K562 (cell line): ENCODE data around the gene ATP5PB. TPM values are rescaled to one million over a fixed set of nuclear protein-coding genes. Genes with fewer than 3 reads are reported as not detected.

Source experiments
- ARID2 ChIP-seq: fragments of 450-650 bp; IDR thresholded peaks from 2 replicates; pipeline ENCODE4 v1.6.1; 2017; ENCODE audit warnings: antibody characterized with exemption, mild to moderate bottlenecking
- CBX2 ChIP-seq: fragments of 200-600 bp; sonication (generic); IDR thresholded peaks from one replicate; pipeline ENCODE4 v1.6.1; 2012; ENCODE audit warnings: mild to moderate bottlenecking, low read length, inconsistent platforms; ENCODE audit not compliant: insufficient read depth, poor library complexity, severe bottlenecking
- CSDE1 ChIP-seq, 2 experiments: fragments of 450-650 bp; IDR thresholded peaks; 2 replicates each; pipeline ENCODE4 v1.6.1; 2016; ENCODE audit warnings: mild to moderate bottlenecking in 1 of 2
- CTBP1 ChIP-seq: fragments of 450-650 bp; IDR thresholded peaks from 2 replicates; pipeline ENCODE4 v1.6.1; 2016; ENCODE audit warnings: borderline replicate concordance
- DMBX1 ChIP-seq: fragments of 250-450 bp; sonication (Bioruptor Pico); IDR thresholded peaks from 2 replicates; pipeline ENCODE4 v1.8.0; 2022; ENCODE audit warnings: inconsistent platforms, mild to moderate bottlenecking, moderate library complexity, borderline replicate concordance
- ELF2 ChIP-seq: fragments of 250-450 bp; sonication (Bioruptor Pico); IDR thresholded peaks from 2 replicates; pipeline ENCODE4 v1.5.0; 2021; ENCODE audit warnings: mild to moderate bottlenecking
- FOSL1 ChIP-seq: fragments of 200-800 bp; sonication (Bioruptor generic); conservative IDR thresholded peaks from 2 replicates; pipeline ENCODE4 v1.6.1; 2016; ENCODE audit warnings: missing genetic modification characterization, missing compliant biosample characterization
- GTF2F1 ChIP-seq: IDR thresholded peaks from 2 replicates; pipeline ENCODE4 v1.6.1; 2011; ENCODE audit warnings: low read depth, low read length, improper control_type of control experiment
- HNRNPUL1 ChIP-seq: fragments of 200-400 bp; formaldehyde crosslinking; IDR thresholded peaks from 2 replicates; pipeline ENCODE4 v1.6.1; 2017; ENCODE audit warnings: low read length
- JUN ChIP-seq, 2 experiments: sonication (generic) in 1 of 2; formaldehyde crosslinking in 1 of 2; IDR thresholded peaks; 2 replicates each; pipeline versions ENCODE4 v1.6.1 to v1.8.0; 2012 to 2022; ENCODE audit warnings: borderline replicate concordance in 2 of 2, mild to moderate bottlenecking in 2 of 2, improper control_type of control experiment in 1 of 2, low read depth in 1 of 2, low read length in 1 of 2, missing genetic modification reagents in 1 of 2
- JUNB ChIP-seq: fragments of 450-650 bp; formaldehyde crosslinking; conservative IDR thresholded peaks from 2 replicates; pipeline ENCODE4 v1.4.0; 2020; ENCODE audit warnings: mild to moderate bottlenecking
- NFE2 ChIP-seq: IDR thresholded peaks from 2 replicates; pipeline ENCODE4 v1.6.1; 2014; ENCODE audit warnings: antibody characterized with exemption, low read depth
- NFIX ChIP-seq: fragments of 250-450 bp; sonication (Bioruptor Pico); IDR thresholded peaks from 2 replicates; pipeline ENCODE4 v1.4.0; 2020; ENCODE audit warnings: low read depth, mild to moderate bottlenecking, moderate library complexity
- SMAD4 ChIP-seq: fragments of 250-450 bp; sonication (Bioruptor Pico); conservative IDR thresholded peaks from 2 replicates; pipeline ENCODE4 v1.8.0; 2021; ENCODE audit warnings: inconsistent platforms, mild to moderate bottlenecking, moderate library complexity
- SRF ChIP-seq, 2 experiments: fragments of 250-450, 450-650 bp in 1 of 2; sonication (Bioruptor Pico) in 1 of 2; sonication (generic) in 1 of 2; formaldehyde crosslinking; IDR thresholded peaks; 2 replicates each; pipeline versions ENCODE4 v1.5.0 to v1.5.1; 2020 to 2022; ENCODE audit warnings: mild to moderate bottlenecking in 1 of 2, missing genetic modification reagents in 1 of 2
- TCF3 ChIP-seq: sonication (generic); formaldehyde crosslinking; IDR thresholded peaks from 2 replicates; pipeline ENCODE4 v1.4.0; 2020; ENCODE audit warnings: mild to moderate bottlenecking, missing genetic modification reagents
- ZNF184 ChIP-seq: sonication (generic); formaldehyde crosslinking; IDR thresholded peaks from 2 replicates; pipeline ENCODE4 v1.5.0; 2020; ENCODE audit warnings: missing genetic modification reagents
- polyA plus RNA-seq, 8 experiments: library from polyadenylated mRNA; depleted of rRNA in 4 of 8; stranded (reverse) in 5 of 8; unstranded in 3 of 8; fragments of >200 nt; fragmentation: Nextera tagmentation in 2 of 8; fragmentation: Illumina TruSeq in 1 of 8; extraction: Ambion mirVana in 2 of 8; extraction: Trizol in 1 of 8; gene quantifications; 2 replicates each; pipeline versions ENCODE4 v1.2.1 to v1.2.3, GENCODE V29; 2011 to 2014; ENCODE audit warnings: inconsistent platforms in 1 of 8, missing spikeins in 1 of 8
- total RNA-seq, 7 experiments: library from RNA; depleted of rRNA in 6 of 7; stranded (reverse); fragments of >200 nt in 6 of 7; fragmentation: Illumina TruSeq in 2 of 7; extraction: Trizol in 2 of 7; gene quantifications; 2 replicates each; pipeline versions ENCODE4 v1.2.1 to v1.2.3, GENCODE V29; 2011 to 2021; ENCODE audit warnings: low replicate concordance in 1 of 7
- TF ChIP-seq, protein P1 (sequence below): IDR thresholded peaks from 2 replicates; pipeline ENCODE4 v1.6.1; 2012; ENCODE audit warnings: low read depth, low read length, improper control_type of control experiment, borderline replicate concordance
- TF ChIP-seq, protein P2 (sequence below): sonication (generic); formaldehyde crosslinking; IDR thresholded peaks from 2 replicates; pipeline ENCODE4 v1.8.1; 2023; ENCODE audit warnings: mild to moderate bottlenecking, missing genetic modification reagents
- TF ChIP-seq, protein P3 (sequence below): fragments of 250-450 bp; sonication (Bioruptor Pico); IDR thresholded peaks from 2 replicates; pipeline ENCODE4 v1.8.0; 2021; ENCODE audit warnings: borderline replicate concordance, mild to moderate bottlenecking, moderate library complexity; ENCODE audit not compliant: poor library complexity, severe bottlenecking
- TF ChIP-seq, protein P4 (sequence below): fragments of 450-650 bp; IDR thresholded peaks from 2 replicates; pipeline ENCODE4 v1.6.1; 2016; ENCODE audit warnings: low read depth, mild to moderate bottlenecking, moderate library complexity

Gene ATP5PB
- total and polyA plus RNA-seq, 9 of the 15 experiments (the other 6 are each of a cell fraction or from before 2014, with no cell fraction given), result 651 to 2,735 (median 1,061) TPM

DNA sequence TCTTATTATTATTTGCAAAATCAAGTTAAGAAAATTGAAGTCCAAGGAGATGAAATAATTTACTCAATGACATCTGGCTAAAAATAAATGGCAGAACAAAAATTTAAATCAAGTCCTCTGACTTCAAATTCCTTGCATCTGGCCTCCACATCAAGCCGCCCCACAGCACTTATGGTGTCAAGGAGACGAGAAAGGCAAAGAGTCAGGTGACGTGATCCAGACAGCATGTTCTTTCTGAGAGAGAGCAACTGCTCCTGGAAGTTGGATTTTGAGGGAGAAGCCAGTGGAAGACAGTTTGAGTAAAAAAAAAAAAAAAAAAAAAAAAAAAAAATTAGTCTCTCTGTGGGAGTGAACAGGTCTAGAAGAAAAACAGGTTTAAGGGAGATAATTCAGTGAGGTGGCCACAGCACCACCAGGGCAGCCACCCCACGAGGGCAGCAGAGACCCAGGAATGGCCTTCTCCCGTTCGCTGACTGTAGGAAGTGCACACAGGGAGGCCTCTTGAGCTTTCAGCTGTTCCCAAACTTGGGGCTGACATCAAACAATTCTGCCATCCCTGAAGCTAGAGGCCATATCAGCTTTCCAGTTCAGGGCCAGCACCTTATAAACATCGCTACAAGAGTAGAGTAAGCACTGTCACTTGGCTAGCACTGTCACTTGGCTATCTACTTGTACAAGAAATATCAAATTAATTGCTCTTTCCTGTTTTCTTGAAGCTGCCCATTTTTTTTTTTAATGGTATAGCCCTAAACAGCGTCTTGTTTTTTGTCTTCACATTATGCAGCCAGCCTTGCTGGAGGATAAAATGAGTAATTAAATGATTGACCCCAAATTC is 32.3 kb downstream of the ATP5PB start (continued):
- TF ChIP-seq, protein P1, sequence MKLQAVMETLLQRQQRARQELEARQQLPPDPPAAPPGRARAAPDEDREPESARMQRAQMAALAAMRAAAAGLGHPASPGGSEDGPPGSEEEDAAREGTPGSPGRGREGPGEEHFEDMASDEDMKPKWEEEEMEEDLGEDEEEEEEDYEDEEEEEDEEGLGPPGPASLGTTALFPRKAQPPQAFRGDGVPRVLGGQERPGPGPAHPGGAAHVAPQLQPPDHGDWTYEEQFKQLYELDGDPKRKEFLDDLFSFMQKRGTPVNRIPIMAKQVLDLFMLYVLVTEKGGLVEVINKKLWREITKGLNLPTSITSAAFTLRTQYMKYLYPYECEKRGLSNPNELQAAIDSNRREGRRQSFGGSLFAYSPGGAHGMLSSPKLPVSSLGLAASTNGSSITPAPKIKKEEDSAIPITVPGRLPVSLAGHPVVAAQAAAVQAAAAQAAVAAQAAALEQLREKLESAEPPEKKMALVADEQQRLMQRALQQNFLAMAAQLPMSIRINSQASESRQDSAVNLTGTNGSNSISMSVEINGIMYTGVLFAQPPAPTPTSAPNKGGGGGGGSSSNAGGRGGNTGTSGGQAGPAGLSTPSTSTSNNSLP, result no peak
- TF ChIP-seq, protein P2, sequence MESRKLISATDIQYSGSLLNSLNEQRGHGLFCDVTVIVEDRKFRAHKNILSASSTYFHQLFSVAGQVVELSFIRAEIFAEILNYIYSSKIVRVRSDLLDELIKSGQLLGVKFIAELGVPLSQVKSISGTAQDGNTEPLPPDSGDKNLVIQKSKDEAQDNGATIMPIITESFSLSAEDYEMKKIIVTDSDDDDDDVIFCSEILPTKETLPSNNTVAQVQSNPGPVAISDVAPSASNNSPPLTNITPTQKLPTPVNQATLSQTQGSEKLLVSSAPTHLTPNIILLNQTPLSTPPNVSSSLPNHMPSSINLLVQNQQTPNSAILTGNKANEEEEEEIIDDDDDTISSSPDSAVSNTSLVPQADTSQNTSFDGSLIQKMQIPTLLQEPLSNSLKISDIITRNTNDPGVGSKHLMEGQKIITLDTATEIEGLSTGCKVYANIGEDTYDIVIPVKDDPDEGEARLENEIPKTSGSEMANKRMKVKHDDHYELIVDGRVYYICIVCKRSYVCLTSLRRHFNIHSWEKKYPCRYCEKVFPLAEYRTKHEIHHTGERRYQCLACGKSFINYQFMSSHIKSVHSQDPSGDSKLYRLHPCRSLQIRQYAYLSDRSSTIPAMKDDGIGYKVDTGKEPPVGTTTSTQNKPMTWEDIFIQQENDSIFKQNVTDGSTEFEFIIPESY (CRISPR knock-in tag), result no peak
- TF ChIP-seq JUNB (CRISPR knock-in tag) (no peak), NFIX (CRISPR knock-in tag) (no peak), SMAD4 (CRISPR knock-in tag) (0 out of 2 replicates have a peak, but pooled peaks have one; percentile 30), ELF2 (CRISPR knock-in tag) (0 out of 2 replicates have a peak, but pooled peaks have one; percentile 34), HNRNPUL1 (no peak), NFE2 (no peak), FOSL1 (tag) (0 out of 2 replicates have a peak, but pooled peaks have one; percentile 20), CTBP1 (0 out of 2 replicates have a peak, but pooled peaks have one; percentile 13), ARID2 (peak; percentile 68; the same call in 1 of the 2 replicates), CSDE1 (IDR thresholded peaks at IDR 0.05) (no peak), CBX2 (no peak), SRF (CRISPR knock-in tag; IDR thresholded peaks at IDR 0.05) (peak in 1 of 2 experiments; percentile 61; a peak in 2 of 4 replicates), TCF3 (peak; percentile 30), GTF2F1 (no peak), DMBX1 (CRISPR knock-in tag) (no peak), ZNF184 (CRISPR knock-in tag) (no peak), JUN (IDR thresholded peaks at IDR 0.05; ENCODE audit: borderline replicate concordance, low read depth, low read length) (0 out of 2 replicates have a peak, but pooled peaks have one; percentile 41), JUN (CRISPR knock-in tag; IDR thresholded peaks at IDR 0.05; ENCODE audit: borderline replicate concordance) (no peak)
- TF ChIP-seq, protein P3, sequence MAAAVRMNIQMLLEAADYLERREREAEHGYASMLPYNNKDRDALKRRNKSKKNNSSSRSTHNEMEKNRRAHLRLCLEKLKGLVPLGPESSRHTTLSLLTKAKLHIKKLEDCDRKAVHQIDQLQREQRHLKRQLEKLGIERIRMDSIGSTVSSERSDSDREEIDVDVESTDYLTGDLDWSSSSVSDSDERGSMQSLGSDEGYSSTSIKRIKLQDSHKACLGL (CRISPR knock-in tag), result no peak
- TF ChIP-seq, protein P4, sequence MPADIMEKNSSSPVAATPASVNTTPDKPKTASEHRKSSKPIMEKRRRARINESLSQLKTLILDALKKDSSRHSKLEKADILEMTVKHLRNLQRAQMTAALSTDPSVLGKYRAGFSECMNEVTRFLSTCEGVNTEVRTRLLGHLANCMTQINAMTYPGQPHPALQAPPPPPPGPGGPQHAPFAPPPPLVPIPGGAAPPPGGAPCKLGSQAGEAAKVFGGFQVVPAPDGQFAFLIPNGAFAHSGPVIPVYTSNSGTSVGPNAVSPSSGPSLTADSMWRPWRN, result no peak
